NCI-H1105 (cell line): ENCODE data around the gene ANXA2.
"Not testable (repeated sequence)": the region's sequence is repeated elsewhere in the genome, so short reads cannot be mapped to it uniquely, and the experiment has no call there.

Experiments used
- DNase-seq: peaks from one replicate; lab custom pipeline; 2025; lab: John Stamatoyannopoulos, UW

ANXA2 gene

DNA sequence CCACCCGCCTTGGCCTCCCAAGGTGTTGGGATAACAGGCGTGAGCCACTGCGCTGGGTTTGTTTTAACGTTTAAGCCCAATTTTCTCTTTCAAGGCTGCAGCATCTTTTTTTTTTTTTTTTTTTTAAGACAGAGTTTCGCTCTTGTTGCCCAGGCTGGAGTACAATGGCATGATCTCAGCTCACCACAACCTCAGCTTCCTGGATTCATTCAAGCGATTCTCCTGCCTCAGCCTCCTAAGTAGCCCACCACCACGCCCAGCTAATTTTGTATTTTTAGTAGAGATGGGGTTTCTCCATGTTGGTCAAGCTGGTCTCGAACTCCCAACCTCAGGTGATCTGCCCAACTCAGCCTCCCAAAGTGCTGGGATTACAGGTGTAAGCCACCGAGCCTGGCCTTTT lies 12.6 kb upstream of the ANXA2 start:
- DNase-seq: not testable (repeated sequence)

DNA sequence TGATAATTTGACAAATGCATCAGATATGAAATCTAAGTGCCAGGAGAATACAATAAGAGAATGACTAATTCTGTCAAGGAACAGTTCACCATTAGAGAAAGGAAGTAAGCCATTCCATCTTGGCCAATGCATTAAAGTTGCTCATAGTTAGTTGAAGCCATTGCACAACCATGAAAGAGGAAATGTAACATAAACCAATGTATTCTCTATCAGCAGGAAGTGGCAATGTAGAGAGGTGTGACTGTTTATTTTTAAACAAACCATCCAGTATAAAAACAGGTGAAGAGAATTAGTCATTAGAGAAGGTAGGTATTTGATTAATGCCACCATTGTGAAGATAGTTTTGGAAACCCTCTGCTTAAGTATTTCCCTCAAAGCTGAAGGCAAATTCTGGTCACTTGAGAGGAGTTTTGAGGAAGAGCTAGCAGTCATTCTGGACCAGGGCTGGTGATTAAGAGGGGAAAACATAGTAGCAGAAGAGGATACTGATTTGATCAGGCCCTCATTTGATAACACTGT lies 10.7 kb upstream of the ANXA2 start:
- DNase-seq: no peak

- no peak for DNase-seq
Observed at GRCh38 chr15:60407415-60407805, 9.6 kb upstream of the ANXA2 start.

- DNase-seq: no peak
Observed at GRCh38 chr15:60406513-60407414, 9.0 kb upstream of the ANXA2 start.

GRCh38 chr15:60405399-60405798 lies 7.6 kb upstream of the ANXA2 start:
- DNase-seq: no peak

- not testable (repeated sequence) for DNase-seq
Observed at GRCh38 chr15:60404351-60404750, 6.6 kb upstream of the ANXA2 start.

DNA sequence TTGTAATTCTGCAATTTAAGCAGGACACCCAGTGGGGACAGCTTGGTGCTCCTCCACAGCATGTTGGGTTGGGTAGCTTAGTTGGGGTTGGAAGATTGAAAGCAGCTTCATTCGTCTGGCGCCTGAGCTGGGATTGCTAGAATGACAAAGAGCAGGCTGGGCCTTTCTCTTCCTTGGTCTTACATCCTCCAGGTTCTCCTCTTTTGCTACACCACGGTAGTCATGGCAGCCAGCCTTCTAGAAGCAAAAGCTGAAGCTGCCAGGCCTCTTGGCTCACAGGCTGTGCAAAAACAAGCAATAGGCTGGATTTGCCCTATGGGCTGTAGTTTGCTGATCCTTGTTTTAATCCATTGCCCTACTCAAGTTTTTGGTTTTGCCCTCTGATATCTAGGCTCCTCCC lies 3.2 kb upstream of the ANXA2 start:
- DNase-seq: no peak

GRCh38 chr15:60399931-60400330 lies 2.1 kb upstream of the ANXA2 start:
- DNase-seq: no peak

- DNase-seq: no peak
Observed at GRCh38 chr15:60399246-60399915, 1.6 kb upstream of the ANXA2 start.

DNA sequence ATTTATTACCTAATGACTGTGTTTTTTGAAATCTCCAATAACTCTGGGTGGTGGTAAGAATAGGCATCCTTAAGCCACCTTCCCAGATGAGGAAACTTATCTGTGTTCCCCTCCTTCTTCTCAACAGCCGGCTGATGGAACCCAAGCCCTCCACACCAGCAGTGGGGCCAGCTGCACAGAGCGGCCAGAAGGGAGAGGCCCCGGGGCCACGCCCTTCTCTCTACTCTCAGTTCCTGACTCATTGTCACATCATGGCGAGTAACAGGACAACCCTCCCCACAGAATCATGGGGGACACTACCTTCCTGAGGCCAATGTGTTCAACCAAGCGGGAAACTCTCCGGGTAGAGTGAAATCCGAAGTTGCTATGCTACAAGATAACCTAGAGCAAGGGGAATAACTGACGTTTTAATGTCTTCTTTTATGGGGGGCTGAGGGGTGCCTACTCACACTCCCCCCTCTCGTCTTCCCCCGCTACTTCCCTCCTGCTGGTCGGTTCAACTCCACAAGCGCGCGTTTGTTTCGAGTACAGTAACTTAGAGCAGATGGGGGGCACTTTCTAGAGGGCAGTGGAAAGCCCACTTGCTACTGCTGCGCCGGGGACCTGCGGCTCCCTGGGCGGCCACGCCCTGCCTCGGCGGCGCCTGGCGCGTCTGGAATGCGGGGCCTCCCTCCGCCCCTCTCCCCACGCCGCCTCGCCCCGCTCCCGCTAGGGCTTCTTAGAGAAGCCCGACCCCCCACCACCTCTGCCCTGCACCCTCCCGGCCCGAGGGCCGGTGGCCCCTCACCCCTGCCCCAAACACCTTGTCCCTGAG lies 621 bp downstream of the ANXA2 start:
- DNase-seq: no peak

DNA sequence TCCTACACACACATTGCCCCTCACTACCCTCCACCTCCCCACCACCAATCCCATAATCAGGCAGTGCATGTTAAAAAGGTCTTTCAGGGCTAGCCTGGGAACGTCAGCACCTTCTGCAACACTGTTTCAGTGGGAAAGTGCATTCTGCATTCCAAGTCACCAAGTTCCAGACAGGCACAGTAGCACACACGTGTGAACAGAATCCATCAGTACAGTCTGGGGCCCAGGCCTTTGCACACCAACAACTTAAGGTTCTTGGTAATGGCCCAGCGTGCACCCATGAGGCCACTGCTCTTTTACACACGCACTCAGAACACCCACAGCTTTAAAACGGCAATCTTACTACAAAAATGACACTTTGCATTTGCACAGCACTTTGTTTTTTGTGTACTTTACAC lies 1.2 kb downstream of the ANXA2 start:
- DNase-seq: no peak

DNA sequence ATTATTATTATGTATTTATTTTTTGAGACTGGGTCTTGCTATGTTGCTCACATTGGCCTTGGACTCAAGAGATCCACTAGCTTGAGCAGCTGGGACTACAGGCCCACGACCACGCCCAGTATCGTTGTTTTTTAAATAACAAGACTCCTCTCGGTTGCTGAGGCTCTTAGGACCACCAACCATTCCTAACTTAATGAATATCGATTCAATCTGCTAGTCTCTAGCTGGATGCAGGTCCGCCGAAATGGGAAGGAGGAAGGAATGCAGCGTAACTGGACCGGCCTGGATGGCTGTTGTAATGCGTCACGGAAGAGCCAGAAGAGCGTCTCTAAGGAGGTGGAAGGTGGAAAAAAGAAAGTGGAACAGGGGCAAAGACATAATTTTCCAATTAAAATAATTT lies 1.7 kb downstream of the ANXA2 start:
- no peak for DNase-seq

GRCh38 chr15:60395276-60396011 lies 2.3 kb downstream of the ANXA2 start:
- DNase-seq: no peak

DNA sequence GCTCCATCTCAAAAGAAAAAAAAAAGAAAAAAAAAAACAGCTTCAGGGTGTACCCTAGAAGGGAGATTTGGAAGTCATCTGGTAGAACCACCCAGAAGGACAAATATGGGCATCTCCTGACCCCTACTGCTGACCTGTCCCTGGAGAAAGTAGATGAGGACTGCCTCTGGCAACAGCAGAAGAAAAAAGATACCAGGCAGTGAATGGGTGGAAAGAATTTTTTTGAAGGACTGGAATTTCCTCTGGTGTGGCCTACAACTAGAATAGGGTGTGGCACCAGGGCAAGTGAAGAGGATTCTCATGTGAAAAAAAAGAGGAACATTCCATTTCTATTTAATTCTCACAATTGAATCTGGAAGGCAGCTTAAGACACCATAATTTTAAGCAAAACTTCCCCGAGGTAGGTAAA lies 3.1 kb downstream of the ANXA2 start:
- no peak for DNase-seq

- DNase-seq: no peak
Observed at GRCh38 chr15:60392986-60393790, 4.6 kb downstream of the ANXA2 start.

GRCh38 chr15:60392601-60392985 lies 5.2 kb downstream of the ANXA2 start:
- no peak for DNase-seq

DNA sequence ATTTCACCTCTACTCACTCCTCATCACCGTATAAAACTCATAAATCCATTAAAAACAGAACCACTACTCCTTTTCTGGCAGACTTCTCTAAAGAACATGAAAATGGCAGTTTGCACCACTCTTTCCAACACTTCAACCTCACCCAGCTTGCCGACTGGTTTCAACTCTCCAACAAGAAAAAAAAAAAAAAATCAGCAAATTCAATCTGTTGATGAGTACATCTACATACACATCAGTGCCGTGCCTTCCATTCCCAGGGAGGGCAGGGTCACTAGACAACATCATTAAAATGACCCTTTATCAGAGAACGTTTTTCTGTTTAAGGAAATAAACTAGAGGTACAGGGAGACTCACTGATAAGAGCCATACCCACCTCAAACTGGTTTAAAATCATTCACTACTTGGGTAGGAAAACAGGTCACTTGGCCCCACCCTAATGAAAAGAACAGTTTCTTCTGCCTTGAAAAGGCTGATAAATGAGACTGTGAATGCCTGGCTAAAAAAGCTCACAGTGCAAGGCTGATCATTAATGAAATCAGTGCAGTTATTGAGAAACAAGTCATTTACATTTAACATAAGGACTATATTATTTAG lies 6.0 kb downstream of the ANXA2 start:
- no peak for DNase-seq

- DNase-seq: no peak
Observed at GRCh38 chr15:60390871-60391501, 6.8 kb downstream of the ANXA2 start.

DNA sequence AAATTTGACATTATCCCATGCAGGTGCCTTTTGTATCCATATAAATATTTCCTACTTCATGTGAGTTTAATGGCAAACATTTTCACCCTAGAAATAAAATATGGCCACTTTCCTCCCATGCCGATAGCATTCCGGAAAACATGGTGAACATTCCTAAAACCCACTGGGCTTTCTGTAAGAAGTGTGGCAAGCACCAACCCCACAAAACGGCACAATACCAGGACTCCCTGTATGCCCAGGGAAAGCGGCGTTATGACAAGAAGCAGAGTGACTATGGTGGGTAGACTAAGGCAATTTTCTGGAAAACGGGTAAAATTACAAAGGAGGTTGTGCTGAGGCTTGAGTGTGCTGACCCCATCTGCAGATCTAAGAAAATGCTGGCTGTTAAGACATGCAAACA lies 7.6 kb downstream of the ANXA2 start:
- DNase-seq: no peak
